ENCODE measurements around the gene MCM7. TPM values are rescaled to one million over a fixed set of nuclear protein-coding genes. Genes with fewer than 3 reads are reported as not detected.

The MCM7 gene
- polyA plus RNA-seq, 1 of the 3 experiments (the other 2 are of a cell fraction): 241 TPM

GRCh38 chr7:100142461-100142860 is 41.3 kb upstream of the MCM7 start:
- Histone ChIP-seq H3K4me2 (no peak overlapping the region), H3K9me3 (no peaks in the 10 kb centered on the region), H3K4me1 (ENCODE audit: control insufficient read depth in 1 of 2, insufficient read depth in 2 of 2, low read depth in 1 of 2, low read length in 1 of 2) (no peaks in the 10 kb centered on the region), H3K36me3 (replicated peaks in 1 of 2; ENCODE audit: control insufficient read depth in 1 of 2, insufficient read depth in 2 of 2, low read length in 1 of 2) (no peaks in the 10 kb centered on the region), H4K20me1 (ENCODE audit: insufficient read depth) (no peaks in the 10 kb centered on the region), H3K27ac (ENCODE audit: low read depth in 2 of 2, low read length in 1 of 2) (no peak overlapping the region), H3K79me2 (ENCODE audit: insufficient read depth) (no peaks in the 10 kb centered on the region), H3K9me2 (no peaks in the 10 kb centered on the region), H3K4me3 (ENCODE audit: low read depth in 2 of 2, low read length in 1 of 2) (no peak overlapping the region), H3K27me3 (ENCODE audit: insufficient read depth) (no peaks in the 10 kb centered on the region), H3K9ac (no peak overlapping the region), H3F3A (replicated peaks; ENCODE audit: insufficient read depth) (peaks cover 9% of the 10 kb centered on the region), H2AFZ (ENCODE audit: low read depth) (no peak overlapping the region)
- 78% methylated on average over 3 of the region's 3 CpGs for WGBS (ENCODE audit: low lambda C conversion rate)
- TF ChIP-seq EP300 (IDR thresholded peaks at IDR 0.05; ENCODE audit: borderline replicate concordance in 1 of 2, low read depth in 1 of 2, low read length in 1 of 2): no peak
- TF ChIP-seq GABPA (IDR thresholded peaks at IDR 0.05; ENCODE audit: low read depth): no peak
- TF ChIP-seq EZH2phosphoT487 (IDR thresholded peaks at IDR 0.05; ENCODE audit: borderline replicate concordance, low read depth): no peak
- TF ChIP-seq TCF12 (IDR thresholded peaks at IDR 0.05): no peak
- no peak for TF ChIP-seq SIN3A (IDR thresholded peaks at IDR 0.05; ENCODE audit: borderline replicate concordance, low read depth, low read length)
- no peak for TF ChIP-seq RCOR1 (IDR thresholded peaks at IDR 0.05; ENCODE audit: low read length)
- no peak for TF ChIP-seq NRF1 (IDR thresholded peaks at IDR 0.05; ENCODE audit: low read depth, low read length)
- TF ChIP-seq ELF1 (IDR thresholded peaks at IDR 0.05): no peak
- no peak for TF ChIP-seq POLR2AphosphoS5 (IDR thresholded peaks at IDR 0.05; ENCODE audit: low read depth, low read length)
- no peak for TF ChIP-seq SMC3 (IDR thresholded peaks at IDR 0.05; ENCODE audit: low read depth, low read length)
- TF ChIP-seq RFX5 (IDR thresholded peaks at IDR 0.05; ENCODE audit: low read length): no peak
- TF ChIP-seq TAF1 (IDR thresholded peaks at IDR 0.05; ENCODE audit: borderline replicate concordance, low read depth, low read length): no peak
- no peak for TF ChIP-seq RXRA (IDR thresholded peaks at IDR 0.05; ENCODE audit: borderline replicate concordance, low read depth)
- TF ChIP-seq PBX3 (IDR thresholded peaks at IDR 0.05): no peak
- no peak for TF ChIP-seq YY1 (IDR thresholded peaks at IDR 0.05; ENCODE audit: low read depth)
- TF ChIP-seq REST (IDR thresholded peaks at IDR 0.05; ENCODE audit: low read depth, low read length): no peak
- no peak for TF ChIP-seq MAX (IDR thresholded peaks at IDR 0.05; ENCODE audit: low read depth)
- TF ChIP-seq MXI1 (IDR thresholded peaks at IDR 0.05; ENCODE audit: low read depth, low read length): no peak
- TF ChIP-seq NFIC (IDR thresholded peaks at IDR 0.05; ENCODE audit: borderline replicate concordance): no peak
- no peak for TF ChIP-seq JUND (IDR thresholded peaks at IDR 0.05)
- POLR2A ChIA-PET: no interaction called here
- no peak for DNase-seq
- CTCF ChIA-PET: interaction anchor here (1.2 to 5.7 kb wide), 2 partner anchors 12 to 48 kb away, joined by 4 to 77 read pairs; no protein-coding TSS in a partner anchor

All from SK-N-SH (cell line).